Amygdala (tissue), 56 donors: Measurements from ENCODE around the gene TMCC3.
"Not testable (repeated sequence)": the region's sequence is repeated elsewhere in the genome, so short reads cannot be mapped to it uniquely, and the experiment has no call there.

Experiments used
- DNase-seq, 56 donors: peaks; one replicate each; lab custom pipeline; 2025; lab: John Stamatoyannopoulos, UW

The TMCC3 gene, protein sequence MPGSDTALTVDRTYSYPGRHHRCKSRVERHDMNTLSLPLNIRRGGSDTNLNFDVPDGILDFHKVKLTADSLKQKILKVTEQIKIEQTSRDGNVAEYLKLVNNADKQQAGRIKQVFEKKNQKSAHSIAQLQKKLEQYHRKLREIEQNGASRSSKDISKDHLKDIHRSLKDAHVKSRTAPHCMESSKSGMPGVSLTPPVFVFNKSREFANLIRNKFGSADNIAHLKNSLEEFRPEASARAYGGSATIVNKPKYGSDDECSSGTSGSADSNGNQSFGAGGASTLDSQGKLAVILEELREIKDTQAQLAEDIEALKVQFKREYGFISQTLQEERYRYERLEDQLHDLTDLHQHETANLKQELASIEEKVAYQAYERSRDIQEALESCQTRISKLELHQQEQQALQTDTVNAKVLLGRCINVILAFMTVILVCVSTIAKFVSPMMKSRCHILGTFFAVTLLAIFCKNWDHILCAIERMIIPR

DNA sequence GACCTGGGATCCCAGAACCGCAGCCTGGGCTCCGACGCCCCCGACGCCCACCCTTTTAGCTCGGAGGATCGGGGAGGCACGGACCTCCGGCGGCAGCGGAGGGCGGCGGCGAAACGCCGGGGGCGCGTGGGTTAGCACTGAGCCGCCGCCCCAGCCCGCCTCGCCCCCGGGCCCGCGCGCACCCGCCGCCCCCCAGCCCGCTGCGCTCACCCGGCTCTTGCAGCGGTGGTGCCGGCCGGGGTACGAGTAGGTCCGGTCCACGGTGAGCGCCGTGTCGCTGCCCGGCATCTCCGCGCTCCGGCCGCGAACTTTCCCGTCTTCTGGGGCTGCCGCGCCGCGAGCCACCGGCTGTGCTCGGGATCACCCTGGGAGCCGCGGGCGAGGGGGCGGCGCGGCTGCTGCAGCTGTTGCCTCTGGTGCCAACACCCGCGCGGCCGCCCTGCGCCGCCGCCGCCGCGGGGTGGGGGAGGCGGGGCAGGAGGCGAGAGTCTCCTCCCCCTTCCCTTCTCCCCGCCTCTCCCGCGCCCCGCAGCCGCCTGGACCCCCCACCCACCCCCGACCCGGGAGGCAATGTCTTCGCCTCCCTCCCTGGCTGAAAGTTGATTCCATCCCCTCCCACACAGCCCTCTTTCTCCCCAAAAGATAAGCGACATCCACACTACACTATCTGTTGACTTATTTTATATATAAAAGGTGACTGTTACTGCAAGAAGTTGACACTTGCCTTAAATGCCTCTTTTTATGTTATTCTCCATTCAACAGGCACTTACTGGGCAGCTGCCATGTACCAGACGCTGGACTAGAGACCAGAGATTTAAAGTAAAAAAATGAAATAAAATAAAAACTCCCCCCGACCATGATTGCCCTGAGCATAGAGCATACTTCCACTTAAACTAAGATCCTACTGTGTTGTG lies at the start of gene TMCC3:
TSS of gene TMCC3 (minus strand) at position 415 of the 914 bp plus-strand sequence. CDS start at position 288, 127 bp downstream.
- peak in 43 of 56 donors; percentile 14 to 79 (median 49) for DNase-seq

DNA sequence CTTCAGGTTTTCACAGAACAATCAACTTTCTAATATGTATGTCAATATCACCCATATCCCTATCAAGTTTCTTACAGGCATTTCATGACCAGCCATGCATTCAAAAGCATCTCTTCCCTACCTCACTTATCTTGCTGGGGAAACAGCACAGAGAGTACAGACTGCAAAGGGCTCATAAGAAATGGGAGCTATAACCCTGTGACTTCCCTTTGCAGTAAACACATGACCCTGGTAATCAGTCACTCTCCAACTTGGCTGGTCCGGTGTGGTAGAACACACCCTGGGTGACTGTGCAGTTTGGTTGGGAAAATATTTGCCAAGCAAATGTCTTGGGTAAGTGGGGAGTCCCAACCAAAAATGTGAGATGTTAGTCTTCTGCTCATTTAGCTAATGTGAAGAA lies 49.4 kb upstream of the TMCC3 start:
- DNase-seq, result no peak

- DNase-seq, result no peak
Observed at GRCh38 chr12:94698578-94698977, 48.2 kb upstream of the TMCC3 start.

DNA sequence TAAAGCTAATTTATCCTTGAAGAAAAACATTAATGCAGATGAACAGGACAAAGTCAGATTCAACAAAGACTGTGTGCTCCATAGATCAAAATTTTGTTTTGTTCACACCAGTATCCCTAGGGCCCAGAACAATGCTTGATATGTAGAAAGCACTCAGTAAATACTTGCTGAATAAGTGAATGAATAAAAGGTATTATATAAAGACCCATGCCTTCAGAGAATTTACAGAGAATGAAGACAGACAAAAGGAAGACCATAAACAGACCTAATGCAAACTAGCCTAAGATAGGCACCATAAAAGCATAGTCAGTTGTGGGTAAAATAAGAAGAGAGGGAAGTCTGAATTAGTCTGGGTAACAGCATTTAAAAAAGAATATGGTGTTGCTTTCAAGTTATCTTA lies 47.3 kb upstream of the TMCC3 start:
- no peak for DNase-seq

- DNase-seq, result no peak
Observed at GRCh38 chr12:94694732-94695131, 44.4 kb upstream of the TMCC3 start.

DNA sequence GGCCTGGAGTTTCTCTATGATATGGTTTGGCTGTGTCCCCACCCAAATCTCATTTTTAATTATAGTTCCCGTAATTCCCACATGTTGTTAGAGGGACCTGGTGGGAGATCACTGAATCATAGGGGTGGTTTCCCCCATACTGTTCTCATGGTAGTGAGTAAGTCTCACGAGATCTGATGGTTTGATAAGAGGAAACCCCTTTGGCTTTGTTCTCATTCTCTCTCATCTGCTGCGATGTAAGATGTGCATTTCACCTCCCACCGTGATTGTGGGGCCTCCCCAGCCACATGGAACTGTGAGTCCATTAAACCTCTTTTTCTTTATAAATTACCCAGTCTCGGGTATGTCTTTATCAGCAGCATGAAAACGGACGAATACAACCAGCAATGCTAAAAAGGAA lies 42.5 kb upstream of the TMCC3 start:
- DNase-seq, result not testable (repeated sequence)

DNA sequence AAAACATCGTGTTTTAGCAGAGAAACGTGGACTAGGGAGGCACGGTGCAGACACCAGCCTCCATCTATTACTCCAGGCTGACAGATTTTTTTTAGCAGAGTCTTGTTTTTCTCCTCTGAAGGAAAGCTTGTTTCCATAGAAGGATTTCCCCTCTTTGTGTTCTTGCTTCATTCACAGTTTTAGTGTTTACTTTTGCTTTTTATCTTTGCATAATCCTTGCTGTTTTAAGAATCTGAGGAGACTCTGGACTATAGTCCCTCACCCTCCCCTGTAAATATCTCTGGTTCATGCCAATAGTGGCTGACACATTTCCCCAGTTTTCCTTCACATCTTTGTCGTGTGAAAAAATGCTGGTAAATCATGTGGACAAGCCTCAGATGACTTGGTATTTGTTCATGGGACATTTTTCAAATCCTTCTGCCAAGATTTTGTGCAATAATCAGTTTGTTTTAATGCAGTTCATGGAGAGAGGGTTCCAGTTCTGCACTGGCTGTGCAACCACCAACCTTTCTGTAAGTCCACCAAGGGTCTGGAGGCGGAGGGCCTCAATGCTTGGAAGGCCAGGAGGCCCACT lies 39.9 kb upstream of the TMCC3 start:
- no peak for DNase-seq

DNA sequence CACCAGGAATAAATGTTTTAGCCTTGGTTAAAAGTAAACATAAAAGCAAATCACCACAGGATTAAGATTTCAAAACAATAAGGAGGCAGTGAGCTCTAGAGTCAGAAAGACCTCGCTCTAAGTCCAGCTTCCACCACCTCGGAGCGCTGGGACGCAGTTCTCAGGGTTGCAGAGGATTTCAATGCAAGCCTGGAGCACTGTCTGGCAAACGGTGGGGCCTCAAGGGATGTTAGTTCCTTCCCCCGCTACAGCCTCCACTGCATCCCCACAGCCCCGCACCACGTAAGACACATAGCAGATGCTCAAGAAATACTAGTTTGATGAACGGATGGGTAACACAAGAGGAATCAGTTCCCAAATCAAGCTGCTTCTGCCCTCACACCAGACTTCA lies 39.3 kb upstream of the TMCC3 start:
- DNase-seq, result no peak

DNA sequence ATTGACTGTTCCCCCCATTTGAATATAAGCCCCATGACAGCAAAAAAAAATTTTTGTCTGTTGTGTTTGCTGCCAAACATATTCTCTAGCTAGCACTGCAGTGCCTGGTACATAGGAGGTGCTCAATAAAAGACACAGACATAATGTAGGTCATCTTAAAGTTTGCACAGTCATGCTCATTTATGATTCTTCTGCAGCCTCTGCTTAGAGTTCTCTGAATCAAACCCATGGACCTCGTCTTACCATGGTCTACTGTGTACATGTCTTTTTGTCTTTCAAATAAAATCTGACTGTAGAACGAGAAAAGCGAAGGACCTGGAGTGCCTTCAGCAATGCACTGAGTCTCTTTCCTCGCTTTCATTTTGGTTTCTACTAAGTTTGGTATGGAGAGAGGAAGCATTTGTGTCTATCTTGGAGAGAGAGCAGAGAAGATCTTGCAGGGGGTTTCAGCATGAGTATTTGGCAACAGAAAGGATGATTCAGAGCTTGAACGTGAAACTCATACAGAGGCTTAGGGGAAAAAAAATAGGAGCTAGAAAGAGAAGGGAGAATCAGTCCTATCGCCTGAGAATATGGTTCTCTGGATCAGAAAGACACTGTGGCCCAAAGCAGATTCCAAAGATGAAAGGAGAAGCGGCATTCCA lies 38.8 kb upstream of the TMCC3 start:
- DNase-seq, result no peak

GRCh38 chr12:94687891-94688290 lies 37.5 kb upstream of the TMCC3 start:
- no peak for DNase-seq

DNA sequence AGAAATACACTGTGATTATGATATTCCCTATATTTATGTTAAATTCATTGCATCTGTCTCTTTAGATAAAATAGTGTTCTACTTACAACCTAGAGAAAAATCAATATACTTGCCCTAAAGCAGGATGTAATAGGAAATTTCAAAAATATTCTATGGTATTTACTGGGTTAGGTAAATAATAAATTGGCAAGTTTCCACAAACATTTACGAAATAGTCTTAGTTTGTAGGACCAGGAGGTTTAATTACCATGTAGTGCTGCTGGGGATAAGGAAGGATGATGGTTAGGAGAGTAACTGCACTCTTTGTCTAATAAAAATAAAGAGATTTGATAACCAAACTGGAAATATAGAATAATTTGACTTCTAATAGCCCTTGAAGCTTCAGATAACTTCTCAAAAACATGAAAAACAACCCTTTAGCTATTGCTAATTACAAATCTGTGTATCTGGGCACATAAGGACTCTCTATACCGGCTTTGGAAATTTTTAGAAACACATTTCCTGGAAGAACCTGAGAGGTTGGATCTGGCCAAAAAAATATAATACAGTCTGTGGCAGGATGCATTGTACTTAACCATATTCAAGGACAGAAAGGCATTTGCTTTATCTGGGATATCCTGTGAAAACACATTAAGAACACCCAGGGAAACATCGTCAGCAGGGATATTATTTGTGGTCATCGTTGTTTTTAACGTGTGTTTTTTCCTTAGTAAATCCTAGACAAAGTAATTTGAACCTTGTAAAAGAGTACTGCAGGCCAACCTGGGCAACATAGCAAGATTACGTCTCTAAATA lies 36.7 kb upstream of the TMCC3 start:
- no peak for DNase-seq

DNA sequence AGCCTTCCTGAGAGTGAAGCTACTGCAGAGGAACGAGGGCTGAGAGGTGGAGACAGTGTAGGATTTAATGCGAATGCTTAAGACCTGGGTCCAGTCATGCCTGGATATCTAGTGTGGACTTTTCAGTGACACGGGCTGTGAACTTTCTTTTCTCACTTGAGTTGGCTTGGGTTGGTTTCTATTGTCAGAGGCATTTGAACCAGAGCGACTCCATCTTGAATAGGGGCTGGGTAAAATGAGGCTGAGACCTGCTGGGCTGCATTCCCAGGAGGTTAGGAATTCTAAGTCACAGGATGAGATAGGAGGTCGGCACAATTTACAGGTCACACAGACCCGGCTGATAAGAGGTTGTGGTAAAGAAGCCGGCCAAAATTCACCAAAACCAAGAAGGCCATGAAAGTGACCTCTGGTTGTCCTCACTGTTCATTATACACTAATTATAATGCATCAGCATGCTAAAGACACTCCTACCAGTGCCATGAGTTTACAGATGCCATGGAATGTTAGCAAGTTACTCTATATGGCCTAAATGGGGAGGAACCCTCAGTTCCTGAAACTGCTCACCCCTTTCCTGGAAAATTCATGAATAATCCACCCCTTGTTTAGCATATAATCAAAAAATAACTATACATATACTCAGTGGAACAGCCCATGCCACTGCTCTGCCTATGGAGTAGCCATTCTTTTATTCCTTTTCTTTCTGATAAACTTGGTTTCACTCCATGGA lies 34.2 kb upstream of the TMCC3 start:
- DNase-seq, result no peak

GRCh38 chr12:94679554-94680195 lies 29.3 kb upstream of the TMCC3 start:
- no peak for DNase-seq

DNA sequence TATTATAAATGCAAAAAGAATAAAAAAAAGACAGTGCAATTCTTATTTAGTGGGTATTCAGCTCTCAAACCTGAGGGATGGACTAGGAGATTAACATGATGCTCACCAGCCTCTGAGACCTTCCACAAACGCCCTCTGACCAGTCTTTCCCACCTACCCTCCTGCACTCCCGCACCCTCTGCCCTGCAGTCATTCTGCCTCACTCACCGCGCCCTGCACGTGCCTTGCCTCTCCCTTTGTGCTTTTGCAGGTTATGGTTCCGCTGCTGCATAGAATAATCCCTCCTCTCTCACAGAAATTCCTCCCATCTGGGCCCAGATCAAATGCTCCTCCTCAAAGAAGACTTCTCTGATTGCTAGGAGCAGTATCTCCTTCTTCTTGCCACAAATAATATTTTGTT lies 28.5 kb upstream of the TMCC3 start:
- DNase-seq, result no peak

- peak in 1 of 56 donors; percentile 39 for DNase-seq
Observed at GRCh38 chr12:94678379-94678778, 28.0 kb upstream of the TMCC3 start.

DNA sequence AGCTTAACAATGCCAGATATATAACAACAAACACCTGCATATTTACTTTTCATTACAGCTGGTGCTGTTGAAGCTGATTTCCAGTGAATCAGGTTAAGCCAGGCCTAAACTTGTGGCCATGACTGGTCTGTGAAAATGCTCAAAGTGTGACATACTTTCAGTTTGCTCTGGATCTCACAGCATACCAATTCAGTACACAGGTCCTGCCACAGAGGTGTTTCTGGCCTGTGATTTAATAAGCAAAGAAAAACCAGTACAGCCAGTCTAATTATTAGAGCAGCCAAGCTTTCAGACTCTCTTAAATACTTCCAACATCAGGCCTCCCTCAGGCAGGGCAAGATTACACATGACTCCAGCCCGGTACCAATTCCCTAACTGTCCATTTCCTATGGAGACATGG lies 27.4 kb upstream of the TMCC3 start:
- DNase-seq, result no peak

- no peak for DNase-seq
Observed at GRCh38 chr12:94676922-94677321, 26.6 kb upstream of the TMCC3 start.

- no peak for DNase-seq
Observed at GRCh38 chr12:94676031-94676641, 25.8 kb upstream of the TMCC3 start.
